Daoy (cell line): Measurements from ENCODE around the gene PYM1. TPM values are rescaled to one million over a fixed set of nuclear protein-coding genes. Genes with fewer than 3 reads are reported as not detected.
"Not testable (repeated sequence)": the region's sequence is repeated elsewhere in the genome, so short reads cannot be mapped to it uniquely, and the experiment has no call there.

Experiments used
- DNase-seq: peaks from one replicate; pipeline ENCODE4 v3.0.0-alpha.2; 2015; ENCODE audit warnings: low read depth
- total RNA-seq: library from RNA; depleted of rRNA; stranded (reverse); fragments of >200 nt; shearing (Covaris generic); gene quantifications from 2 replicates; pipeline ENCODE4 v1.2.3, GENCODE V29; 2014

Gene PYM1
- total RNA-seq, 1 experiment from 2014 or later = 49.1 TPM

DNA sequence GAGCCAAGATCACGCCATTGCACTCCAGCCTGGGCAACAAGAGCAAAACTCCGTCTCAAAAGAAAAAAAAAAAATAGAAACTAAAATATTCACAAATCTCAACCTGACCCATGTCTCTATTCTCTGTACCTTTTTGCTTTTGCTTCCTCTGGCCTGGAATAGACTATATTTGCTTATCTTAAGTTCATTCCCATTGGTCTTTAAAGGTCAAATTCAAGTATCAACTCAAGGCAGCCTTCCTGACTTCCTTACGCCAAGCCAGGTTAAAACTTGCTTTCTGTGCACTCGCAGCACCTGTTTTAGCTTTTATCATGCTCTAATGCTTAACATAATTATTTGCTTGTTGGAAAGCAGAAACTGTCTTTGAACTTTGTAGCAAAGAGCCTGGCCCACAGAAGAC, 14.8 kb downstream of the PYM1 start:
- DNase-seq = no peak

- no peak for DNase-seq
Measured at GRCh38 chr12:55909513-55909884, 18.2 kb downstream of the PYM1 start.

DNA sequence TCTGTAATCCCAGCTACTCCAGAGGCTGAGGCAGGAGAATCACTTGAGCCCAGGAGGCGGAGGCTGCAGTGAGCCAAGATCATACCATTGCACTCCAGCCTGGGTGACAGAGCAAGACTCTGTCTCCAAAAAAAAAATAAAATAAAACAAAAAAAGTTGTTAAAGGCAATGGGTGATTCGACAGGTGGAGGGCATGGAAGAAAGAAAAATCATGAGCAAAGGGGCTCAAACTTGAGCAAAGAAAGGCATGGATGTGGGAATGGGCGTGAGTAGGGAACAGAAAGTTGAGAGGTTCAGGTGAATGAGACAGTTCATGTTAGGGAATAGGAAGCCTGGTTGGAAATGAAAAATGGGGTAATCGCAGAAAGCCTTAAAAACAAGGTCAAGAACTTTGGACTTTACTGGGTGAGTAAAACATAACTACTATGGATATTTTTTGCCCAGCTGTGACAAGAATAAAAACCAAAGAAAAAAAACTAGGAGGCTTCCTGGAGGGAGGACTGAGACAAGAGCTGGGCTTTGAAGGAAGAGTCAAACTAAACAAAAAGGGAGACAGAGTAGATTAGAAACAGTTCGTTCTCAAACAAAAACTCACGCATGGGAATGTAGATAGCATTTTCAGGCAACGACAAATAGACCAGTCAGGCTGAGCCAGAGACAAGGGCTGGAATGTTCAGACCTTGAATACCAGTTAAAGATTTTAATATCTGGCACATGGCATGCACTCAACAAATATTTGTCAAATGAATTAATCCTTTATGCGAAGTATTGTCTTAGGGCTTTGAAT, 18.8 kb downstream of the PYM1 start:
- DNase-seq = no peak

- DNase-seq = no peak
Measured at GRCh38 chr12:55906056-55906455, 21.6 kb downstream of the PYM1 start.

DNA sequence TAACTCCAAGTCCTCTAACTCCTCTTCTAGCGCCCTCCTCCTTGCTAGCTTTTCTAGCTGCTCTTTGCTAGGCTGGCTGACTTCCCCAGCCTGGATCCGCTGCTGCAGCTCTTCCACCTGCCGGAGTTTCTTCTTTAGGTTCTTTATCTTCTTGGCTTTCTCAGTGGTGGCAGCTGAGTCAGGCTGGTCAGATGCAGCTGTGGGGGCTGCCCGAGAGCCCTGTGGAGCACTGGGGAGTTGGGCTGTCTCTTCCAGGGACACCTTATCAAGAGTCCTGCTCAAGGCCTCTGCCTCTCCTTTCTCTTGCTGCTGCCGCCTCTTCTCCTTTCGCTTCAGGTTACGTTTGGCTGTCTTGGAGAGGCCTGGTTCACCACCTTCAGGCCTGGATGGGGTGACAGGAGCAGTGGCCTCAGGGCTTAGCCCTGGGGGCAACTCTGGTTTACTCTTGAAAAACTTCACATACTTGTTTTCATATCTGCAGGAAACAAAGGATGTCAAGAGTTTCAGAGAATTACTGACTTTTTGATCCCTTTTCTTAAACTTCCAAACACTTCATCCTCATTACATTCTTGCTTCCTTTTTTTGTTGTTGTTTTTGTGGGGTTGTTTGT, 25.7 kb downstream of the PYM1 start:
- DNase-seq = no peak

DNA sequence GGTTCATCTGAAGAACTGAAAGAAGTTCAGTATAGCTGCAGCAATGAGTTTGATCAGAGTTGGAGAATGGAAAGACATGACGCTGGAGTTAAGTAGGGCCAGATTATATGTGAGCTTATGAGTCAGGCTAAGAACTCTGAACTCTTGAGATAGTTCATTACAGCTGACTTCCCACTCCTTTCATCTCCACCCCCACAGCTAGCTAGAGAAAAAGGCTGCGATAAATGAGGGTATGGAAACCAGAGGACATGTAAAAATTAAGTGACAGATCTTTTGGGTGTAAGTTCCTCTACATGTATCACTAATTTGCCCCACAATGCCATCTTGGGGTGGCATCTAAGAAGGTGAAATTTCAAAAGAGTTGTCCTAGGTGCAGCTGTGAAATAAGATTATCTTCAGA, 28.6 kb downstream of the PYM1 start:
- DNase-seq = no peak

DNA sequence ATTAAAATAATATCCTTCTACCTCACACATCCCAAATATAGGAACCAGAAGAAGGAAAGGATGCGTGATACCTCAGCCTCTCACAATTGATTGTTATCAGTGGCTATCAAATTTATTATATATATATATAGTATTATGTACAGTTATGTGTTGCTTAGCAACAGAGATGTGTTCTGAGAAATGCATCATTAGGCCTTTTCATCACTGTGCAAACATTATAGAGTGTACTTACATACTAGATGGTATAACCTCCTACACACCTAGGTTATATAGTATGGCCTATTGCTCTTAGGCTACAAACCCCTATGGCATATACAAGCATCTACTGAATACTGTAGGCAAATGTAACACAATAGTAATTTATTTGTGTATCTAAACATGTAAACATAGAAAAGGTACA, 34.0 kb downstream of the PYM1 start:
- DNase-seq = no peak

DNA sequence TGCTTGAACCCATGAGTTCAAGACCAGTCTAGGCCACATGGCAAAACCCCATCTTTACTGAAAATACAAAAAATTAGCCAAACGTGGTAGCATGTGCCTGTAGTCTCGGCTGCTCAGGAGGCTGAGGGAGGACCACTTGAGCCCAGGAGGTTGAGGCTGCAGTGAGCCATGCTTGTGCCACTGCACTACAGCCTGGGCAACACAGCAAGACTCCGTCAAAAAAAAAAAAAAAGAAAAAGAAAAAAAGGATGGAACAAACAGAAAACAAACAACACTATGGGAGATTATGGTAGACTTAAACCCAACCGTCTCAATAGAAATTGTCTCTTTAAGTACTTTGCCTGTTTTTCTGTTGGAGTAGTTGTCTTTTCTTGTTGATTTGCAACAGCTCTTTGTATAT, 36.4 kb downstream of the PYM1 start:
- DNase-seq = no peak

DNA sequence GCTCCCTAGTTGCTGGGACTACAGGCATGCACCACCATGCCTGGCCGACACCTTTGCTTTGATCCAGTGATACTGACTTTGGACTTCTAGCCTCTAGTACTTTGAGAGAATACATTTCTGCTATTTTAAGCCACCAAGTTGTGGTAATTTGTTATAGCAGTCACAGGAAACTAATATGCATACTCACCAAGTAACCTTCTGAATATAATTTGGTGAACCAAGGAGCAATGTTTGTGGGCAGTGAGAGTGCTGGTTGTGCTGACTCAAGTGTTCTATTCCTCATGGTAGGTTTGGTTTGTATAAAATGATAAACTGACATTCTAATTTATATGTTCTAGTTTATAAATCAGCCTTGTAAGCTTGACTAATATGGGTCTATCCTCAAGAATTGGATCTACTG, 42.6 kb downstream of the PYM1 start:
- DNase-seq = no peak

- DNase-seq = no peak
Measured at GRCh38 chr12:55877824-55878223, 49.9 kb downstream of the PYM1 start.

- DNase-seq = no peak
Measured at GRCh38 chr12:55875704-55876467, 51.8 kb downstream of the PYM1 start.

DNA sequence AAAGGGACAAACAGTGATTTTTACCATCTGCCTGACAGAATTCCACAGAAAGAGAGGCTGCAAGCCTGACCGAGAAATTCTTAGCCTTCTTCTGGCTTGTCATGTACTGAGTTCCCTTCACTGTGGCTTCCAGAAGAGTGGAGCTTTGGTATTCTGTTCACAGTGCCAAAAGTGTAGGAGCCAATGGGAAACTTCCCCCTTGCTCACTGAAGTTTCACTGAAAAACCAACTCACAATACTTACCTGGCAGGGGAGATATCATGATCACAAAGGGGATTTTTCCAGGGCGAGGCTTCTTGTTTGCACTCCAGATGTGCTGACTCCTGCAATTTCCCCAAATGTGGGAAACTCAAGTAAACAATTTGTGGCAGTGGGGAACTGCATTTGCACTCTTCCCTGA, 53.3 kb downstream of the PYM1 start:
- no peak for DNase-seq

GRCh38 chr12:55866454-55867004, 61.2 kb downstream of the PYM1 start:
- not testable (repeated sequence) for DNase-seq

DNA sequence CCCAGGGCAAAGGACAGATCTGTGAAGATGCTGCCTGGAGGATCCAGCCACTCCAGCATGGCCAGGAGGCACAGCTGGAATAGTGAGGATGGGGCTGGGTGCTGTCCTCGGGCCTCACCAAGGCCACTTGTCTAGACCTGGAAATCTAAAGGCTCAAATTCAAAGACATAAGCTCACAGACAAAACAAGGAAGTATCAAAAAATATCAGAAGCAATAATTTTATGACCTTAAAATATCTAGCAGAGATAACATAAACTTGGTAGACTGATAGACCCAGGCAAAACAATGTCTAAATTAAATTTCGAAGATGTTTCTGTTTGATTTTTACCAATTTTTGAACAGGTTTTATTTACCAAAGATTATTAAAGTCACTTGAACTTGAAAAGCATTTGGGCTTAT, 62.4 kb downstream of the PYM1 start:
- no peak for DNase-seq

GRCh38 chr12:55862931-55863330, 64.8 kb downstream of the PYM1 start:
- DNase-seq = not testable (repeated sequence)

- DNase-seq = no peak
Measured at GRCh38 chr12:55862286-55862685, 65.4 kb downstream of the PYM1 start.

DNA sequence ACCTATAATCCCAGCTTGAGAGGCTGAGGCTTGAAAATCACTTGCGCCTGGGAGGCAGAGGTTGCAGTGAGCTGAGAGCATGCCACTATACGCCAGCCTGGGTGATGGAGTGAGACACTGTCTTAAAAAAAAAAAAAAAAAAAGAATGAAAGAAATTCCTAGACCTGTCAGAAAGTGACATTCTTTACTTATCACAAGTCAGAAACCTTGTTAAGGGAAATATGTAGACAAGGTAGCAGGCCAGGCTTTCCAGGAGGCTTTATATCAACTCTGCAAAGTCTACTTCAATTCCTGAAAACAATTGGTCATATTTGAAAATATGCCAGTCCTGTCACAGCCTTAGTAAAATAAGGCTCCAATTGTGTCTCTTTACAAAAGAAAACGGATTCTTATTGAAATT, 65.8 kb downstream of the PYM1 start:
- no peak for DNase-seq

GRCh38 chr12:55861396-55861795, 66.3 kb downstream of the PYM1 start:
- no peak for DNase-seq

- DNase-seq = no peak
Measured at GRCh38 chr12:55852740-55853139, 75.0 kb downstream of the PYM1 start.
